A673 (cell line): ENCODE measurements around the gene RBM39.
"Not testable (repeated sequence)": the region's sequence is repeated elsewhere in the genome, so short reads cannot be mapped to it uniquely, and the experiment has no call there.

Source experiments
- CTCF ChIP-seq: fragments of 300-800, 200-600 bp; sonication (generic); conservative IDR thresholded peaks from 2 replicates; pipeline ENCODE4 v1.5.1; 2017; ENCODE audit warnings: low read depth, mild to moderate bottlenecking, antibody characterized with exemption, low read length, moderate library complexity, mixed read lengths
- EZH2 ChIP-seq: fragments of 200-600 bp; sonication (generic); IDR thresholded peaks from 2 replicates; pipeline ENCODE4 v1.6.1; 2017; ENCODE audit warnings: borderline replicate concordance, low read depth, mild to moderate bottlenecking, mixed read lengths, antibody characterized with exemption, low read length; ENCODE audit not compliant: poor library complexity, severe bottlenecking

GRCh38 chr20:35764936-35765335 is 22.9 kb upstream of the RBM39 start:
- not testable (repeated sequence) for TF ChIP-seq CTCF, EZH2
